ENCODE data around the gene TIMP1. TPM values are rescaled to one million over a fixed set of nuclear protein-coding genes. Genes with fewer than 3 reads are reported as not detected.
A peak's percentile ranks its signal among the peaks of the same experiment; 100 is the strongest.

Gene TIMP1
- total RNA-seq, 1 donor from 2014 or later, result 479 TPM

DNA sequence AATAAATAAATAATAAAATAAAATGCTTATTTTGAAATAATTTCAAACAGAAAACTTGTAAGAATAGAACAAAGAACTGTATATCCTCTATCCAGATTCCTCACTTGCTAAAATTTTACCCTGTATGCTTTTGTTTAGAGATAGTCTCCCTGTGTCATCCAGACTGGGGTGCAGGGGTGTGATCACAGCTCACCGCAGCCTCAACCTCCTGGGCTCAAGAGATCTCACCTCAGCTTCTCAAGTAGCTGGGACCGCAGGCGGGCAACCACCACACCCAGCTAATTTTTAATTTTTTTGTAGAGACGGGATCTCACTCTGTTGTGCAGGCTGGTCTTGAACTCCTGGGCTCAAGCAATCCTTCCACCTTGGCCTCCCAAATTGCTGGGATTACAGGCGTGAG, 38.7 kb upstream of the TIMP1 start:
- Mint-ChIP-seq H3K4me1 (ENCODE audit: low read depth, unreplicated experiment) (no peaks in the 10 kb centered on the region), H3K27ac (ENCODE audit: unreplicated experiment) (no peak overlapping the region), H3K36me3 (ENCODE audit: low read depth, unreplicated experiment) (no peaks in the 10 kb centered on the region), H3K9me3 (ENCODE audit: unreplicated experiment) (no peaks in the 10 kb centered on the region), H3K4me3 (ENCODE audit: unreplicated experiment) (no peak overlapping the region), H3K27me3 (ENCODE audit: low read depth, unreplicated experiment) (no peaks in the 10 kb centered on the region)
- H3K9me3 ChIP-seq (ENCODE audit: insufficient read depth, low read depth, low read length), result no peaks in the 10 kb centered on the region
- no peaks in the 10 kb centered on the region for H3K27me3 ChIP-seq (ENCODE audit: insufficient read depth, low read length)
- H3K27ac ChIP-seq (ENCODE audit: low read depth, low read length), result no peak overlapping the region
- H3K4me2 ChIP-seq (ENCODE audit: low read length), result no peak overlapping the region
- no peak overlapping the region for H2AFZ ChIP-seq (ENCODE audit: low read depth, low read length)
- no peak for TF ChIP-seq EZH2 (IDR thresholded peaks at IDR 0.05; ENCODE audit: insufficient read depth, low read length)
- TF ChIP-seq, protein P1, sequence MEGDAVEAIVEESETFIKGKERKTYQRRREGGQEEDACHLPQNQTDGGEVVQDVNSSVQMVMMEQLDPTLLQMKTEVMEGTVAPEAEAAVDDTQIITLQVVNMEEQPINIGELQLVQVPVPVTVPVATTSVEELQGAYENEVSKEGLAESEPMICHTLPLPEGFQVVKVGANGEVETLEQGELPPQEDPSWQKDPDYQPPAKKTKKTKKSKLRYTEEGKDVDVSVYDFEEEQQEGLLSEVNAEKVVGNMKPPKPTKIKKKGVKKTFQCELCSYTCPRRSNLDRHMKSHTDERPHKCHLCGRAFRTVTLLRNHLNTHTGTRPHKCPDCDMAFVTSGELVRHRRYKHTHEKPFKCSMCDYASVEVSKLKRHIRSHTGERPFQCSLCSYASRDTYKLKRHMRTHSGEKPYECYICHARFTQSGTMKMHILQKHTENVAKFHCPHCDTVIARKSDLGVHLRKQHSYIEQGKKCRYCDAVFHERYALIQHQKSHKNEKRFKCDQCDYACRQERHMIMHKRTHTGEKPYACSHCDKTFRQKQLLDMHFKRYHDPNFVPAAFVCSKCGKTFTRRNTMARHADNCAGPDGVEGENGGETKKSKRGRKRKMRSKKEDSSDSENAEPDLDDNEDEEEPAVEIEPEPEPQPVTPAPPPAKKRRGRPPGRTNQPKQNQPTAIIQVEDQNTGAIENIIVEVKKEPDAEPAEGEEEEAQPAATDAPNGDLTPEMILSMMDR (IDR thresholded peaks at IDR 0.05; ENCODE audit: insufficient read depth, low read depth, low read length), result no peak
- no peak overlapping the region for H3K9ac ChIP-seq (ENCODE audit: low read length)
- no peaks in the 10 kb centered on the region for H4K20me1 ChIP-seq (ENCODE audit: insufficient read depth, low read length)
- H3K4me1 ChIP-seq (ENCODE audit: insufficient read depth, low read length), result no peaks in the 10 kb centered on the region
- no peak overlapping the region for H3K4me3 ChIP-seq (ENCODE audit: insufficient read depth, low read depth, low read length)
- FAIRE-seq, result no peak
- no peaks in the 10 kb centered on the region for H3K36me3 ChIP-seq (ENCODE audit: insufficient read depth, low read length)
- H3K79me2 ChIP-seq (ENCODE audit: insufficient read depth, low read length), result no peaks in the 10 kb centered on the region
- no peak for DNase-seq (ENCODE audit: low read depth)

DNA sequence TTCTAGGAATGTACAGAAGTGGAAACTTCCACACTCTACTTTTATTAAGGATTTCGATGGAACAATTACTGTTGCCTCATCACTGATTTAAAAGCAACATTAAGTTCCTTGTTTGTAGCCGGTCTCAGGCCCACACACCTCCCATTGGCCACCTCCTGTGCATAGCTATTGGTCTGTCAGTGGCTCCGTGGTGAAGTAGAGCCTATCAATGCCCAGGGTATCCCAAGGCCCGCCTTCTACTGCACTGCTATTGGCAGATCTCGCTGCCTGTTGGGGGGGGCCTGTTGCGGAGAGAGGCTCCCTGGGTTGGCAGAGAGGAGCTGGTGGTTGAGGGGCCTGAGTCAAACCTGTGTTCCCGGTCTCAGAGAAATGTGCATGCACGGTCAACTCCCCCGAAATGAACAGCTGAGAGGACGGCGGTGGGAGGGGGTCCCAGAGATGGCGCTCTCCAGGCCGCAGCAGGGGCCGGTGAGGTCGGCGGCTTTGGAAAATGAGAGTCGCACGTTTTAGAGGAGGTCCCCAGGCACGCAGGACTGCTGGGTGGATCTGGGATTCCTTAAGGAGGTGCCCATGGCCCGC, 26.1 kb upstream of the TIMP1 start:
- Histone ChIP-seq H4K20me1 (ENCODE audit: insufficient read depth, low read length) (no peaks in the 10 kb centered on the region), H3K79me2 (ENCODE audit: insufficient read depth, low read length) (peaks cover 2% of the 10 kb centered on the region), H3K9ac (ENCODE audit: low read length) (peak overlapping the region; percentile 82), H3K36me3 (ENCODE audit: insufficient read depth, low read length) (no peaks in the 10 kb centered on the region), H3K27ac (ENCODE audit: low read depth, low read length) (peak overlapping the region; percentile 72), H3K9me3 (ENCODE audit: insufficient read depth, low read depth, low read length) (no peaks in the 10 kb centered on the region), H3K4me2 (ENCODE audit: low read length) (peak overlapping the region; percentile 81), H2AFZ (ENCODE audit: low read depth, low read length) (peak overlapping the region; percentile 84), H3K4me1 (ENCODE audit: insufficient read depth, low read length) (peaks cover 9% of the 10 kb centered on the region), H3K27me3 (ENCODE audit: insufficient read depth, low read length) (no peaks in the 10 kb centered on the region), H3K4me3 (ENCODE audit: insufficient read depth, low read depth, low read length) (peak overlapping the region; percentile 56)
- peaks cover 3% of the 10 kb centered on the region for H3K4me1 Mint-ChIP-seq (ENCODE audit: low read depth, unreplicated experiment)
- H3K36me3 Mint-ChIP-seq (ENCODE audit: low read depth, unreplicated experiment), result no peaks in the 10 kb centered on the region
- no peak for TF ChIP-seq EZH2 (IDR thresholded peaks at IDR 0.05; ENCODE audit: insufficient read depth, low read length)
- TF ChIP-seq, protein P1 (IDR thresholded peaks at IDR 0.05; ENCODE audit: insufficient read depth, low read depth, low read length), result no peak
- no peak overlapping the region for H3K27ac Mint-ChIP-seq (ENCODE audit: unreplicated experiment)
- peak; percentile 90 for DNase-seq (ENCODE audit: low read depth)
- no peaks in the 10 kb centered on the region for H3K27me3 Mint-ChIP-seq (ENCODE audit: low read depth, unreplicated experiment)
- H3K4me3 Mint-ChIP-seq (ENCODE audit: unreplicated experiment), result peak overlapping the region; percentile 77
- no peaks in the 10 kb centered on the region for H3K9me3 Mint-ChIP-seq (ENCODE audit: unreplicated experiment)
- peak; percentile 95 for FAIRE-seq

DNA sequence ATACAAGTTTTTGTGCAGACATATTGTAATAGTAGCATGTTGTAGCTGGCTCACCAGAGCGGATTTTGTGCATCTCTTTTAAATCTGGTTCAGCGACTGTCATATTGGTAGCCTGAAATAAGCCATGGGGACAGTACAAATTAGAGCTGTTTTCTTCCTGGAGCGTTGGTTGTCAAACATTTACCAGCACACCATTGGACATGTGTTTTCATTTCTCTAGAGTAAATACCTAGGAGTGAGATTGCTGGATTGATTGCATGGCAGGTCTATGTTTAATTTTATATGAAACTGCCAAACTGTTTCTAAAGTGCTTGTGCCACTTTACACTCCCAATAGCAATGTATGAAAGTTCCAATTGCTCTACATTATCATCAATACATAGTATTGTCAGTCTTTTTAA, 23.8 kb upstream of the TIMP1 start:
- Histone ChIP-seq H4K20me1 (ENCODE audit: insufficient read depth, low read length) (peaks cover 12% of the 10 kb centered on the region), H3K4me2 (ENCODE audit: low read length) (no peak overlapping the region), H3K9ac (ENCODE audit: low read length) (no peak overlapping the region), H3K36me3 (ENCODE audit: insufficient read depth, low read length) (no peaks in the 10 kb centered on the region), H3K9me3 (ENCODE audit: insufficient read depth, low read depth, low read length) (no peaks in the 10 kb centered on the region), H3K4me3 (ENCODE audit: insufficient read depth, low read depth, low read length) (no peak overlapping the region), H3K79me2 (ENCODE audit: insufficient read depth, low read length) (peaks cover 22% of the 10 kb centered on the region), H3K4me1 (ENCODE audit: insufficient read depth, low read length) (peaks cover 12% of the 10 kb centered on the region), H3K27ac (ENCODE audit: low read depth, low read length) (no peak overlapping the region), H2AFZ (ENCODE audit: low read depth, low read length) (no peak overlapping the region), H3K27me3 (ENCODE audit: insufficient read depth, low read length) (no peaks in the 10 kb centered on the region)
- no peaks in the 10 kb centered on the region for H3K36me3 Mint-ChIP-seq (ENCODE audit: low read depth, unreplicated experiment)
- peaks cover 3% of the 10 kb centered on the region for H3K4me1 Mint-ChIP-seq (ENCODE audit: low read depth, unreplicated experiment)
- DNase-seq (ENCODE audit: low read depth) (no peak), FAIRE-seq (no peak)
- no peak overlapping the region for H3K27ac Mint-ChIP-seq (ENCODE audit: unreplicated experiment)
- H3K9me3 Mint-ChIP-seq (ENCODE audit: unreplicated experiment), result no peaks in the 10 kb centered on the region
- no peak overlapping the region for H3K4me3 Mint-ChIP-seq (ENCODE audit: unreplicated experiment)
- no peaks in the 10 kb centered on the region for H3K27me3 Mint-ChIP-seq (ENCODE audit: low read depth, unreplicated experiment)
- TF ChIP-seq, protein P1 (IDR thresholded peaks at IDR 0.05; ENCODE audit: insufficient read depth, low read depth, low read length), result no peak
- TF ChIP-seq EZH2 (IDR thresholded peaks at IDR 0.05; ENCODE audit: insufficient read depth, low read length), result no peak

Data from astrocyte (in vitro differentiated cells and primary cell).